HCT116 (cell line): ENCODE results near the gene FAM53A.
A peak's percentile ranks its signal among the peaks of the same experiment; 100 is the strongest.

Experiments used
- CEBPB ChIP-seq: IDR thresholded peaks from 2 replicates; pipeline ENCODE4 v1.6.1; 2012; ENCODE audit warnings: low read depth
- CTCF ChIP-seq, 3 experiments: fragments of 200-600 bp in 1 of 3; sonication (generic) in 1 of 3; IDR thresholded peaks in 2 of 3; conservative IDR thresholded peaks in 1 of 3; 2 replicates each; pipeline ENCODE4 v1.5.1; 2012 to 2017; ENCODE audit warnings: low read depth in 2 of 3, low read length in 2 of 3, antibody characterized with exemption in 1 of 3, borderline replicate concordance in 1 of 3, control low read depth in 1 of 3, mild to moderate bottlenecking in 1 of 3, mixed read lengths in 1 of 3, mixed run types in 1 of 3, moderate library complexity in 1 of 3; ENCODE audit not compliant: insufficient read depth in 1 of 3
- EGR1 ChIP-seq: IDR thresholded peaks from 2 replicates; pipeline ENCODE4 v1.6.1; 2012; ENCODE audit warnings: low read depth
- ELF1 ChIP-seq: IDR thresholded peaks from 2 replicates; pipeline ENCODE4 v1.6.1; 2012; ENCODE audit warnings: low read depth, borderline replicate concordance
- EZH2 ChIP-seq: fragments of 200-600 bp; sonication (generic); IDR thresholded peaks from 2 replicates; pipeline ENCODE4 v1.6.1; 2017; ENCODE audit warnings: antibody characterized with exemption, mixed run types
- EZH2phosphoT487 ChIP-seq: fragments of 200-600 bp; IDR thresholded peaks from 2 replicates; pipeline ENCODE4 v1.6.1; 2018; ENCODE audit warnings: antibody characterized with exemption, borderline replicate concordance
- JUND ChIP-seq: IDR thresholded peaks from 2 replicates; pipeline ENCODE4 v1.6.1; 2012
- POLR2A ChIP-seq: IDR thresholded peaks from 2 replicates; pipeline ENCODE4 v1.7.0; 2011; ENCODE audit warnings: borderline replicate concordance; ENCODE audit not compliant: insufficient read depth, insufficient read length; ENCODE audit errors: extremely low read depth
- POLR2AphosphoS5 ChIP-seq: IDR thresholded peaks from 2 replicates; pipeline ENCODE4 v1.6.1; 2011; ENCODE audit warnings: mild to moderate bottlenecking, low read depth, low read length, moderate library complexity
- SIN3A ChIP-seq: IDR thresholded peaks from 2 replicates; pipeline ENCODE4 v1.6.1; 2012; ENCODE audit warnings: low read depth
- SP1 ChIP-seq: IDR thresholded peaks from 2 replicates; pipeline ENCODE4 v1.6.1; 2012; ENCODE audit warnings: low read depth
- SRF ChIP-seq: IDR thresholded peaks from 2 replicates; pipeline ENCODE4 v1.6.1; 2012; ENCODE audit warnings: low read depth
- ZNF274 ChIP-seq: fragments of 200-500 bp; sonication (Bioruptor generic); IDR thresholded peaks from 2 replicates; pipeline ENCODE4 v1.6.1; 2014; ENCODE audit warnings: mild to moderate bottlenecking, low read depth, low read length, inconsistent platforms
- TF ChIP-seq, protein P1 (sequence below): IDR thresholded peaks from 2 replicates; pipeline ENCODE4 v1.6.1; 2012; ENCODE audit warnings: low read depth

DNA sequence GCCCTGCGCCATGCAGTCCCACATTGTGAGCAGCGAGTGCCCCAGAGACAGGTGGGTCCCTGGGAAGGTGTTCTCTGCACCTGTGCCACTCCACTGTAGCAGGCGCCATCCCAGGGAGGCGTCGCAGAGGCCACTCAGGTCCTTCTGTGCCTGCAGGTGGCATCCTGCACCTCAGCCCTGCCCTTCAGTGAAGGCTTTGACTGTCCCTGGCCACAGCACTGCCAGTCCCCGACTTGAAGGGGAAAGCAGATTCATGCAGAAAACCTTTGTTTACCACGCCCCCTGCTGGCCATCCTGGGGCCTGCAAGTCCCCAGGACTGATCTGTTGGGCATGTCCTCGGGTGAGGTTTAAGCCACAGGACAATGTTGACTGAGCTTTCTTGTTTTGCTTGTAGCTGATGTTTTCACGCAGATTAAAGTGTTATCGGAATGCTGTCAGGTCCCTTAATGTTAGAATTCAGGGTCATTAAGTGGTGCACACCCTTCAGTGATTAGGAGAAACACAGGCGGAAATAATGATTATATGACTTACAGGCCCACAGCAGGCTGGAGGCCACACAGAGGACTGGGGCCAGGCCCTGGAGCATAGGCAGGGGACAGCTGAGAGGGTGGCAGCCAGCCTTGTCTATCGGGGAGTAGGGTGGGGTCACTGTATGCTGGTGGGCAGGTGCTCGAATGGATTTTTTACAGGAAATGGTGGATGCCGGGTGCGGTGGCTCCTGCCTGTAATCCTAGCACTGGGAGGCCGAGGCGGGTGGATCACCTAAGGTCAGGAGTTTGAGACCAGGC, 42.2 kb upstream of the FAM53A start:
- TF ChIP-seq POLR2A: no peak
- TF ChIP-seq CTCF (IDR thresholded peaks at IDR 0.05 in 2 of 3, conservative IDR thresholded peaks at IDR 0.05 in 1 of 3; ENCODE audit: borderline replicate concordance in 1 of 3, insufficient read depth in 1 of 3, low read depth in 2 of 3, low read length in 2 of 3): peak in 2 of 3 experiments; percentile 98 to 99; a peak in 4 of 6 replicates
- TF ChIP-seq SRF: no peak
- TF ChIP-seq CEBPB: no peak
- TF ChIP-seq POLR2AphosphoS5: no peak
- TF ChIP-seq EZH2phosphoT487: no peak
- TF ChIP-seq ZNF274: no peak
- no peak for TF ChIP-seq EZH2
- TF ChIP-seq EGR1: no peak
- TF ChIP-seq, protein P1, sequence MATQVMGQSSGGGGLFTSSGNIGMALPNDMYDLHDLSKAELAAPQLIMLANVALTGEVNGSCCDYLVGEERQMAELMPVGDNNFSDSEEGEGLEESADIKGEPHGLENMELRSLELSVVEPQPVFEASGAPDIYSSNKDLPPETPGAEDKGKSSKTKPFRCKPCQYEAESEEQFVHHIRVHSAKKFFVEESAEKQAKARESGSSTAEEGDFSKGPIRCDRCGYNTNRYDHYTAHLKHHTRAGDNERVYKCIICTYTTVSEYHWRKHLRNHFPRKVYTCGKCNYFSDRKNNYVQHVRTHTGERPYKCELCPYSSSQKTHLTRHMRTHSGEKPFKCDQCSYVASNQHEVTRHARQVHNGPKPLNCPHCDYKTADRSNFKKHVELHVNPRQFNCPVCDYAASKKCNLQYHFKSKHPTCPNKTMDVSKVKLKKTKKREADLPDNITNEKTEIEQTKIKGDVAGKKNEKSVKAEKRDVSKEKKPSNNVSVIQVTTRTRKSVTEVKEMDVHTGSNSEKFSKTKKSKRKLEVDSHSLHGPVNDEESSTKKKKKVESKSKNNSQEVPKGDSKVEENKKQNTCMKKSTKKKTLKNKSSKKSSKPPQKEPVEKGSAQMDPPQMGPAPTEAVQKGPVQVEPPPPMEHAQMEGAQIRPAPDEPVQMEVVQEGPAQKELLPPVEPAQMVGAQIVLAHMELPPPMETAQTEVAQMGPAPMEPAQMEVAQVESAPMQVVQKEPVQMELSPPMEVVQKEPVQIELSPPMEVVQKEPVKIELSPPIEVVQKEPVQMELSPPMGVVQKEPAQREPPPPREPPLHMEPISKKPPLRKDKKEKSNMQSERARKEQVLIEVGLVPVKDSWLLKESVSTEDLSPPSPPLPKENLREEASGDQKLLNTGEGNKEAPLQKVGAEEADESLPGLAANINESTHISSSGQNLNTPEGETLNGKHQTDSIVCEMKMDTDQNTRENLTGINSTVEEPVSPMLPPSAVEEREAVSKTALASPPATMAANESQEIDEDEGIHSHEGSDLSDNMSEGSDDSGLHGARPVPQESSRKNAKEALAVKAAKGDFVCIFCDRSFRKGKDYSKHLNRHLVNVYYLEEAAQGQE: no peak
- no peak for TF ChIP-seq SP1
- no peak for TF ChIP-seq JUND
- no peak for TF ChIP-seq ELF1
- TF ChIP-seq SIN3A: no peak
